HEK293 (cell line): ENCODE data around the gene WNT1.

Experiments used
- CTCF ChIP-seq: fragments of 450-650 bp; formaldehyde crosslinking; IDR thresholded peaks from 2 replicates; pipeline ENCODE4 v1.5.1; 2016; ENCODE audit warnings: missing biosample characterization, missing genetic modification characterization
- GLI2 ChIP-seq: fragments of 450-650 bp; formaldehyde crosslinking; IDR thresholded peaks from 2 replicates; pipeline ENCODE4; 2017; ENCODE audit warnings: missing biosample characterization, missing genetic modification characterization, low read depth, borderline replicate concordance
- HOXD13 ChIP-seq: sonication (generic); formaldehyde crosslinking; IDR thresholded peaks from 2 replicates; pipeline ENCODE4 v1.8.0; 2022; ENCODE audit warnings: missing genetic modification reagents, borderline replicate concordance
- IKZF3 ChIP-seq: fragments of 450-650 bp; IDR thresholded peaks from 2 replicates; pipeline ENCODE4 v1.5.0; 2018; ENCODE audit warnings: missing biosample characterization, mild to moderate bottlenecking, missing genetic modification characterization, moderate library complexity
- KLF17 ChIP-seq: fragments of 450-650 bp; formaldehyde crosslinking; IDR thresholded peaks from 2 replicates; pipeline ENCODE4 v1.5.1; 2016; ENCODE audit warnings: missing biosample characterization, missing genetic modification characterization
- SP2 ChIP-seq: fragments of 450-650 bp; formaldehyde crosslinking; IDR thresholded peaks from 2 replicates; pipeline ENCODE4 v1.5.1; 2016; ENCODE audit warnings: missing biosample characterization, missing genetic modification characterization
- WT1 ChIP-seq: fragments of 450-650 bp; formaldehyde crosslinking; IDR thresholded peaks from 2 replicates; pipeline ENCODE4 v1.5.1; 2016; ENCODE audit warnings: missing biosample characterization, missing genetic modification characterization
- ZFP37 ChIP-seq: fragments of 450-650 bp; formaldehyde crosslinking; IDR thresholded peaks from 2 replicates; pipeline ENCODE4 v1.5.1; 2016; ENCODE audit warnings: missing biosample characterization, missing genetic modification characterization
- ZNF214 ChIP-seq: fragments of 450-650 bp; formaldehyde crosslinking; IDR thresholded peaks from 2 replicates; pipeline ENCODE4 v1.5.1; 2017; ENCODE audit warnings: missing biosample characterization, mild to moderate bottlenecking, missing genetic modification characterization, borderline replicate concordance
- ZNF23 ChIP-seq: fragments of 450-650 bp; formaldehyde crosslinking; IDR thresholded peaks from 2 replicates; pipeline ENCODE4 v1.5.1; 2016; ENCODE audit warnings: missing biosample characterization, missing genetic modification characterization, borderline replicate concordance
- ZNF26 ChIP-seq: fragments of 450-650 bp; formaldehyde crosslinking; IDR thresholded peaks from 2 replicates; pipeline ENCODE4 v1.5.1; 2016; ENCODE audit warnings: missing biosample characterization, missing genetic modification characterization
- ZNF274 ChIP-seq, 2 experiments: fragments of 200-500 bp in 1 of 2; fragments of 450-650 bp in 1 of 2; sonication (Bioruptor generic) in 1 of 2; formaldehyde crosslinking in 1 of 2; IDR thresholded peaks; 2 replicates each; pipeline versions ENCODE4 v1.5.1 to v1.6.1; 2014 to 2016; ENCODE audit warnings: borderline replicate concordance in 1 of 2, inconsistent platforms in 1 of 2, low read length in 1 of 2, missing biosample characterization in 1 of 2, missing genetic modification characterization in 1 of 2
- ZNF311 ChIP-seq: fragments of 450-650 bp; formaldehyde crosslinking; IDR thresholded peaks from 2 replicates; pipeline ENCODE4 v1.5.1; 2017; ENCODE audit warnings: missing biosample characterization, missing genetic modification characterization, borderline replicate concordance
- ZNF555 ChIP-seq: fragments of 450-650 bp; formaldehyde crosslinking; conservative IDR thresholded peaks from 2 replicates; pipeline ENCODE4 v1.5.1; 2017; ENCODE audit warnings: missing biosample characterization, mild to moderate bottlenecking, missing genetic modification characterization, inconsistent platforms
- ZNF623 ChIP-seq: fragments of 450-650 bp; formaldehyde crosslinking; IDR thresholded peaks from 2 replicates; pipeline ENCODE4 v1.5.1; 2016; ENCODE audit warnings: missing biosample characterization, missing genetic modification characterization
- ZNF654 ChIP-seq: fragments of 450-650 bp; formaldehyde crosslinking; IDR thresholded peaks from 2 replicates; pipeline ENCODE4 v1.5.1; 2016; ENCODE audit warnings: low read depth, missing biosample characterization, missing genetic modification characterization
- ZNF677 ChIP-seq: fragments of 450-650 bp; IDR thresholded peaks from 2 replicates; pipeline ENCODE4 v1.5.0; 2018; ENCODE audit warnings: missing biosample characterization, mild to moderate bottlenecking, missing genetic modification characterization, moderate library complexity
- ZNF776 ChIP-seq: fragments of 450-650 bp; formaldehyde crosslinking; IDR thresholded peaks from 2 replicates; pipeline ENCODE4 v1.5.0; 2017; ENCODE audit warnings: missing biosample characterization, missing genetic modification characterization, borderline replicate concordance
- ZSCAN16 ChIP-seq: fragments of 450-650 bp; formaldehyde crosslinking; IDR thresholded peaks from 2 replicates; pipeline ENCODE4 v1.5.1; 2016; ENCODE audit warnings: missing biosample characterization, missing genetic modification characterization
- ZSCAN23 ChIP-seq: fragments of 450-650 bp; formaldehyde crosslinking; IDR thresholded peaks from 2 replicates; pipeline ENCODE4 v1.5.1; 2016; ENCODE audit warnings: missing biosample characterization, missing genetic modification characterization
- TF ChIP-seq, protein P1 (sequence below): fragments of 450-650 bp; formaldehyde crosslinking; IDR thresholded peaks from 2 replicates; pipeline ENCODE4 v1.5.1; 2016; ENCODE audit warnings: missing biosample characterization, missing genetic modification characterization, borderline replicate concordance
- TF ChIP-seq, protein P2 (sequence below): fragments of 450-650 bp; formaldehyde crosslinking; IDR thresholded peaks from 2 replicates; pipeline ENCODE4 v1.5.1; 2016; ENCODE audit warnings: missing biosample characterization, missing genetic modification characterization
- TF ChIP-seq, protein P3 (sequence below): fragments of 450-650 bp; formaldehyde crosslinking; IDR thresholded peaks from 2 replicates; pipeline ENCODE4 v1.5.1; 2017; ENCODE audit warnings: missing biosample characterization, missing genetic modification characterization

WNT1 gene

DNA sequence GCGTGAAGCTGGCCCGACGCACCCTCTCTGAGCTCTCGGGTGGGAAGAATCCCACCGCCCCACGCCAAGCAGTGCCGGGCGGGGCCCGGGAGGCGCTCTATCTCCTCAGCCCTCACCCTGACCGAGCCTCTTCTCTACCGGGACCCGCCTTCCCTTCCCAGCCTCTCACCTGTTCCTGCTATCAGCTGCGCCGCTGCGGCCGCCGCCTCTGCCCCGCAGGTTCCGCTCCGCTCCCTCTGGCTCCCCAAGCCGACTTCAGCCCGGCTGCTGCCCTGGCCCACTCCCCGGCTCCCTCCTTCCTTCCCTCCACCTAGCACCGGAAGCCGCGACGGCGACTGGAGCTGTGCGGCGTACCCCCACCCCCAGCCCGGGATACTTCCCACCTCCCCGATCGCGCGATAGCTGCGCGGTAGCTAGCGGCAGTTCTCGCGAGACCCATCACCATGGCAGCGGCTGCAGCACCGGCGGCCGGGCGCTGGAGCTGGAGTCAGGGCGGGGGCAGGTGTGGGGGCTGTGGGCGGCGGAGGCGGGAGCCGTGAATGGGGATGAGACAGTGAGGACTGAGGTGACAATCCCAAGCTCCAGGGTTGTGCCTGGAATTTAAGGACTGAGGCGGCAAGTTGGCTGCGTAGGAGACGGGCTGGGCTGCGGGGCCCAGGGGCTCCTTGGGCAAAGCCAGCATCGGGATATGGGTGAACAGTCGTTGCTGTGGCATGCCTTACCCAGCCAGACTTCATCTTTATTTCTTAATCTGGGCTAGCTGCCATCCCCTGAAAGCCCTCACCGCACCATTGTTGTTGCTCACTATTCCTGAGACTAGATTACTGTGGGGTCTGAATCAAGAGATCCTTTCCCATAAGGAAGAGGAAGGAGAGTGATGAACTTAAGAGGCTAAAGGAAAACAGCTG, 20.7 kb upstream of the WNT1 start, which contains the start of gene ARF3 (continued):
- TF ChIP-seq ZNF623 (no peak), HOXD13 (no peak), ZNF776 (tag by site-specific recombination) (no peak), KLF17 (tag by site-specific recombination) (no peak; the same call in 1 of the 2 replicates), SP2 (tag by site-specific recombination) (peak; percentile 97), ZNF23 (tag by site-specific recombination) (no peak), GLI2 (tag by site-specific recombination) (no peak), ZNF555 (tag by site-specific recombination) (no peak), ZNF677 (tag by site-specific recombination) (no peak), ZFP37 (tag by site-specific recombination) (peak; percentile 72; the same call in 1 of the 2 replicates), ZNF26 (tag by site-specific recombination) (no peak), ZNF311 (no peak), IKZF3 (tag by site-specific recombination) (peak; percentile 70), ZSCAN16 (tag by site-specific recombination) (no peak), ZSCAN23 (tag by site-specific recombination) (no peak), CTCF (tag by site-specific recombination) (no peak; the same call in none of the 2 replicates), ZNF654 (no peak), ZNF274 (IDR thresholded peaks at IDR 0.05; ENCODE audit: low read length) (no peak), ZNF274 (tag by site-specific recombination; IDR thresholded peaks at IDR 0.05; ENCODE audit: borderline replicate concordance) (no peak), WT1 (tag by site-specific recombination) (0 out of 2 replicates have a peak, but pooled peaks have one; percentile 5), ZNF214 (tag by site-specific recombination) (no peak)
- TF ChIP-seq, protein P1, sequence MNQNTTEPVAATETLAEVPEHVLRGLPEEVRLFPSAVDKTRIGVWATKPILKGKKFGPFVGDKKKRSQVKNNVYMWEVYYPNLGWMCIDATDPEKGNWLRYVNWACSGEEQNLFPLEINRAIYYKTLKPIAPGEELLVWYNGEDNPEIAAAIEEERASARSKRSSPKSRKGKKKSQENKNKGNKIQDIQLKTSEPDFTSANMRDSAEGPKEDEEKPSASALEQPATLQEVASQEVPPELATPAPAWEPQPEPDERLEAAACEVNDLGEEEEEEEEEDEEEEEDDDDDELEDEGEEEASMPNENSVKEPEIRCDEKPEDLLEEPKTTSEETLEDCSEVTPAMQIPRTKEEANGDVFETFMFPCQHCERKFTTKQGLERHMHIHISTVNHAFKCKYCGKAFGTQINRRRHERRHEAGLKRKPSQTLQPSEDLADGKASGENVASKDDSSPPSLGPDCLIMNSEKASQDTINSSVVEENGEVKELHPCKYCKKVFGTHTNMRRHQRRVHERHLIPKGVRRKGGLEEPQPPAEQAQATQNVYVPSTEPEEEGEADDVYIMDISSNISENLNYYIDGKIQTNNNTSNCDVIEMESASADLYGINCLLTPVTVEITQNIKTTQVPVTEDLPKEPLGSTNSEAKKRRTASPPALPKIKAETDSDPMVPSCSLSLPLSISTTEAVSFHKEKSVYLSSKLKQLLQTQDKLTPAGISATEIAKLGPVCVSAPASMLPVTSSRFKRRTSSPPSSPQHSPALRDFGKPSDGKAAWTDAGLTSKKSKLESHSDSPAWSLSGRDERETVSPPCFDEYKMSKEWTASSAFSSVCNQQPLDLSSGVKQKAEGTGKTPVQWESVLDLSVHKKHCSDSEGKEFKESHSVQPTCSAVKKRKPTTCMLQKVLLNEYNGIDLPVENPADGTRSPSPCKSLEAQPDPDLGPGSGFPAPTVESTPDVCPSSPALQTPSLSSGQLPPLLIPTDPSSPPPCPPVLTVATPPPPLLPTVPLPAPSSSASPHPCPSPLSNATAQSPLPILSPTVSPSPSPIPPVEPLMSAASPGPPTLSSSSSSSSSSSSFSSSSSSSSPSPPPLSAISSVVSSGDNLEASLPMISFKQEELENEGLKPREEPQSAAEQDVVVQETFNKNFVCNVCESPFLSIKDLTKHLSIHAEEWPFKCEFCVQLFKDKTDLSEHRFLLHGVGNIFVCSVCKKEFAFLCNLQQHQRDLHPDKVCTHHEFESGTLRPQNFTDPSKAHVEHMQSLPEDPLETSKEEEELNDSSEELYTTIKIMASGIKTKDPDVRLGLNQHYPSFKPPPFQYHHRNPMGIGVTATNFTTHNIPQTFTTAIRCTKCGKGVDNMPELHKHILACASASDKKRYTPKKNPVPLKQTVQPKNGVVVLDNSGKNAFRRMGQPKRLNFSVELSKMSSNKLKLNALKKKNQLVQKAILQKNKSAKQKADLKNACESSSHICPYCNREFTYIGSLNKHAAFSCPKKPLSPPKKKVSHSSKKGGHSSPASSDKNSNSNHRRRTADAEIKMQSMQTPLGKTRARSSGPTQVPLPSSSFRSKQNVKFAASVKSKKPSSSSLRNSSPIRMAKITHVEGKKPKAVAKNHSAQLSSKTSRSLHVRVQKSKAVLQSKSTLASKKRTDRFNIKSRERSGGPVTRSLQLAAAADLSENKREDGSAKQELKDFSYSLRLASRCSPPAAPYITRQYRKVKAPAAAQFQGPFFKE (tag by site-specific recombination): no peak
- TF ChIP-seq, protein P2, sequence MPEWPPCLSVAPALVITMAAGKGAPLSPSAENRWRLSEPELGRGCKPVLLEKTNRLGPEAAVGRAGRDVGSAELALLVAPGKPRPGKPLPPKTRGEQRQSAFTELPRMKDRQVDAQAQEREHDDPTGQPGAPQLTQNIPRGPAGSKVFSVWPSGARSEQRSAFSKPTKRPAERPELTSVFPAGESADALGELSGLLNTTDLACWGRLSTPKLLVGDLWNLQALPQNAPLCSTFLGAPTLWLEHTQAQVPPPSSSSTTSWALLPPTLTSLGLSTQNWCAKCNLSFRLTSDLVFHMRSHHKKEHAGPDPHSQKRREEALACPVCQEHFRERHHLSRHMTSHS (tag by site-specific recombination): no peak
- TF ChIP-seq, protein P3, sequence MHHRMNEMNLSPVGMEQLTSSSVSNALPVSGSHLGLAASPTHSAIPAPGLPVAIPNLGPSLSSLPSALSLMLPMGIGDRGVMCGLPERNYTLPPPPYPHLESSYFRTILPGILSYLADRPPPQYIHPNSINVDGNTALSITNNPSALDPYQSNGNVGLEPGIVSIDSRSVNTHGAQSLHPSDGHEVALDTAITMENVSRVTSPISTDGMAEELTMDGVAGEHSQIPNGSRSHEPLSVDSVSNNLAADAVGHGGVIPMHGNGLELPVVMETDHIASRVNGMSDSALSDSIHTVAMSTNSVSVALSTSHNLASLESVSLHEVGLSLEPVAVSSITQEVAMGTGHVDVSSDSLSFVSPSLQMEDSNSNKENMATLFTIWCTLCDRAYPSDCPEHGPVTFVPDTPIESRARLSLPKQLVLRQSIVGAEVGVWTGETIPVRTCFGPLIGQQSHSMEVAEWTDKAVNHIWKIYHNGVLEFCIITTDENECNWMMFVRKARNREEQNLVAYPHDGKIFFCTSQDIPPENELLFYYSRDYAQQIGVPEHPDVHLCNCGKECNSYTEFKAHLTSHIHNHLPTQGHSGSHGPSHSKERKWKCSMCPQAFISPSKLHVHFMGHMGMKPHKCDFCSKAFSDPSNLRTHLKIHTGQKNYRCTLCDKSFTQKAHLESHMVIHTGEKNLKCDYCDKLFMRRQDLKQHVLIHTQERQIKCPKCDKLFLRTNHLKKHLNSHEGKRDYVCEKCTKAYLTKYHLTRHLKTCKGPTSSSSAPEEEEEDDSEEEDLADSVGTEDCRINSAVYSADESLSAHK (tag by site-specific recombination): no peak
